GM19452 (cell line): ENCODE results near the gene SWT1.
A peak's percentile ranks its signal among the peaks of the same experiment; 100 is the strongest.
"Not testable (repeated sequence)": the region's sequence is repeated elsewhere in the genome, so short reads cannot be mapped to it uniquely, and the experiment has no call there.

Experiments
- ATAC-seq: cut with Tn5 transposase; IDR thresholded peaks from one replicate; pipeline ENCODE4 v1.9.1; 2021; ENCODE audit not compliant: unreplicated experiment

SWT1 gene

DNA sequence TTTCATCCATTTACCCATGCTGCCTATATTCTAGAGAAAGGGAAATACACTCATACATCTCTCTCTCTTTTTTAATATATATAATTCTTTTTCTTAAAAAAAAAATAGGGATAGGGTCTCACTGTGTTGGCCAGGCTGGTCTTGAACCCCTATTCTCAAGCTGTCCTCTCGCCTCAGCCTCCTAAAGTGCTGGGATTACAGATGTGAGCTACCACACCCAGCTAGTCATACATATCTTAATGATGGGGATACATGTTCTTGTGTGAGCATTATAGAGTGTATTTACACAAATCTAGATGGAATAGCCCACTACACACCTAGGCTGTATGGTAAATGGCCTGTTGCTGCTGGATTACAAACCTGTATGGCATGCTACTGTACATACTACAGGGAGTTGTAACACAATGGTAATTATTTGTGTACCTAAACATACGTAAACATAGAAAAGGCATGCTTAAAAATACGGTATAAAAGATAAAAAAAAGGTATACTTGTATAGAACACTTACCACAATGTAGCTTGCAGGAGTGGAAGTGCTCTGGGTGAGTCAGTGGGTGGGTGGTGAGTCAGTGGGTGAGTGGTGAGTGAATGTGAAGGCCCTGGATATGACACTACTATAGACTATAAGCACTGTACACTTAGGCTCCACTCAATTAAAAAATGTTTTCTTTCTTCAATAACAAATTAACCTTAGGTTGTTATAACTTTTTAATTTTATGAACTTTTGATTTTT is 87.2 kb downstream of the SWT1 start:
- ATAC-seq: no peak

DNA sequence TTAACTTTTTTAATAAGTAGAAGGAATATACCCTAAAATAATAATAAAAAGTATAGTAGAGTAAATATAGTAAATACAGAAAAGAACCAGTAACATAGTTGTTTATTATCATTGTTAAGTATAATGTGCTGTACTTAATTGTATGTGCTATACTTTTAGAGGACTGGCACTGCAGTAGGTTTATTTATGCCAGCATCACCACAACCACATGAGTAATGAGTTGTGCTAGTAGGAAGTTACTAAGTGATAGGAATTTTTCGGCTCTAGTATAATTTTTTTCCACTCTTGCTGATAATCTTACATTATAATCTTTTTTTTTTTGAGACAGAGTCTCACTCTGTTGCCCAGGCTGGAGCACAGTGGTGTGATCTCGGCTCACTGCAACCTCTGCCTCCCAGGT is 88.5 kb downstream of the SWT1 start:
- ATAC-seq: no peak

DNA sequence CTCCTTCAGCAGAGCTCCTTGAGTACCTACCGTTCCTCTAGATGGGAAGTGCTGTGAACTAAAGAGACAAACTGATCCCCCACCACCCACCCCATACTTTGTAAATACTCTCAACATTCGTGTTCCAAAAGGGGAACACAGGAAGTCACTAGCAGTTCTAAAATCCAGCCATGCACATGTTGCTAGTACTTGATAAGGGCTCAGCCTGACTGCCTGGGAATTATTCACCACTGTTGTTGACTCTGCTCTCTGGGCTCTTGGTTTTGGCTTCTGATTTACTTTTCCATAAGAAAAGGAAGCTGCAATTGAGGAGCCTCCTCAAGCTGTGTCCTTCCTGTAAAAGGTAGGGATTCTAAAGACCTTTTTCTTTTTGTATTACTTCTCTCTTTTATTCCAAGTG is 92.6 kb downstream of the SWT1 start:
- no peak for ATAC-seq

DNA sequence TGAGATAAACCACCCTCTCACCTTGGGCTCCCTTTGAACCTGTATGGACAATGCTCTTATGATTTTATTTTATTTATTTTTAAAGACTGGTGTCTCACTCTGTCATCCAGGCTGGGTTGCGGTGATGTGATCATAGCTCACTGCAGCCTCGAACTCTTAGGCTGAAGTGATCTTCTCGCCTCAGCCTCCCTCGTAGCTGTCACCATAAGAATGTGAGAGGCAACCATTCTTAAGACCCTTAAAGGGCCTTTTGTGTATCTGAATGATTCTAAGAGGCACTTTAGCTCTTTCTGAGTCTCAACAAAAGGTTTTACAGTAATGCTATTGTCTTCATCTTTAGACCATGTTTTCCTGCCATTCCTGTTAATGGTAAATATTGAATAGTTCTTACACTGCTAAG is 93.1 kb downstream of the SWT1 start:
- no peak for ATAC-seq

DNA sequence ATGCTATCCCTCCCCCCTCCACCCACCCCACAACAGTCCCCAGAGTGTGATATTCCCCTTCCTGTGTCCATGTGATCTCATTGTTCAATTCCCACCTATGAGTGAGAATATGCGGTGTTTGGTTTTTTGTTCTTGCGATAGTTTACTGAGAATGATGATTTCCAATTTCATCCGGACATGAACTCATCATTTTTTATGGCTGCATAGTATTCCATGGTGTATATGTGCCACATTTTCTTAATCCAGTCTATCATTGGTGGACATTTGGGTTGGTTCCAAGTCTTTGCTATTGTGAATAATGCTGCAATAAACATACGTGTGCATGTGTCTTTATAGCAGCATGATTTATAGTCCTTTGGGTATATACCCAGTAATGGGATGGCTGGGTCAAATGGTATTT is 95.0 kb downstream of the SWT1 start:
- not testable (repeated sequence) for ATAC-seq

DNA sequence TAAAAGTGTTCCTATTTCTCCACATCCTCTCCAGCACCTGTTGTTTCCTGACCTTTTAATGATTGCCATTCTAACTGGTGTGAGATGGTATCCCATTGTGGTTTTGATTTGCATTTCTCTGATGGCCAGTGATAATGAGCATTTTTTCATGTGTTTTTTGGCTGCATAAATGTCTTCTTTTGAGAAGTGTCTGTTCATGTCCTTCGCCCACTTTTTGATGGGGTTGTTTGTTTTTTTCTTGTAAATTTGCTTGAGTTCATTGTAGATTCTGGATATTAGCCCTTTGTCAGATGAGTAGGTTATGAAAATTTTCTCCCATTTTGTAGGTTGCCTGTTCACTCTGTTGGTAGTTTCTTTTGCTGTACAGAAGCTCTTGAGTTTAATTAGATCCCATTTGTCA is 95.4 kb downstream of the SWT1 start:
- ATAC-seq: not testable (repeated sequence)

DNA sequence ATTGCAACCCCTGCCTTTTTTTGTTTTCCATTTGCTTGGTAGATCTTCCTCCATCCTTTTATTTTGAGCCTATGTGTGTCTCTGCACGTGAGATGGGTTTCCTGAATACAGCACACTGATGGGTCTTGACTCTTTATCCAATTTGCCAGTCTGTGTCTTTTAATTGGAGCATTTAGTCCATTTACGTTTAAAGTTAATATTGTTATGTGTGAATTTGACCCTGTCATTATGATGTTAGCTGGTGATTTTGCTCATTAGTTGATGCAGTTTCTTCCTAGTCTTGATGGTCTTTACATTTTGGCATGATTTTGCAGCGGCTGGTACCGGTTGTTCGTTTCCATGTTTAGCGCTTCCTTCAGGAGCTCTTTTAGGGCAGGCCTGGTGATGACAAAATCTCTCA is 98.6 kb downstream of the SWT1 start:
- ATAC-seq: not testable (repeated sequence)

DNA sequence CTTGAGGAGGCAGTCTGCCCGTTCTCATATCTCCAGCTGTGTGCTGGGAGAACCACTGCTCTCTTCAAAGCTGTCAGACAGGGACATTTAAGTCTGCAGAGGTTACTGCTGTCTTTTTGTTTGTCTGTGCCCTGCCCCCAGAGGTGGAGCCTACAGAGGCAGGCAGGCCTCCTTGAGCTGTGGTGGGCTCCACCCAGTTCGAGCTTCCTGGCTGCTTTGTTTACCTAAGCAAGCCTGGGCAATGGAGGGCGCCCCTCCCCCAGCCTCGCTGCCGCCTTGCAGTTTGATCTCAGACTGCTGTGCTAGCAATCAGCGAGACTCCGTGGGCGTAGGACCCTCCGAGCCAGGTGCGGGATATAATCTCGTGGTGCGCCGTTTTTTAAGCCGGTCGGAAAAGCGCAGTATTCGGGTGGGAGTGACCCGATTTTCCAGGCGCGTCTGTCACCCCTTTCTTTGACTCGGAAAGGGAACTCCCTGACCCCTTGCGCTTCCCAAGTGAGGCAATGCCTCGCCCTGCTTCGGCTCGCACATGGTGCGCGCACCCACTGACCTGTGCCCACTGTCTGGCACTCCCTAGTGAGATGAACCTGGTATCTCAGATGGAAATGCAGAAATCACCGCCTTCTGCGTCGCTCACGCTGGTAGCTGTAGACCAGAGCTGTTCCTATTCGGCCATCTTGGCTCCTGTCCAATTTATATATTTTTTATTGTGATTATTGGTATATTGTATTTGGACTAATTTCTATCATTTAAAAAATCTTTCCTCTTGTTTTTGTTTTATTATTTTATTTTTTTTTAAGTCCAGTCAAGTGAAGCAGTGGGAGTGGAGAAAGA is 100.4 kb downstream of the SWT1 start:
- not testable (repeated sequence) for ATAC-seq

DNA sequence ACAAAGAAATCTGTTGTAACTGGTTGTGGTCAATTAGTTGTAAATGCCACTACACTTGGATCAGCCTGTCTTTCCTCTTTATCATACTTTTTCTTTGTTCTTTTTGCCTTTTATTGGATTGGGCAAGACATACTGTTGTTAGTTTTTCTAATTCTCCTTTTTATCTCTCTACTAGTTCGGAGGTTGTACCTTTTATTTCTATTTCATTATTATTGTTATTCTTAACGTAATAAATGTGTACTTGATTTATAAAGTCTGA is 100.9 kb downstream of the SWT1 start:
- ATAC-seq: no peak

DNA sequence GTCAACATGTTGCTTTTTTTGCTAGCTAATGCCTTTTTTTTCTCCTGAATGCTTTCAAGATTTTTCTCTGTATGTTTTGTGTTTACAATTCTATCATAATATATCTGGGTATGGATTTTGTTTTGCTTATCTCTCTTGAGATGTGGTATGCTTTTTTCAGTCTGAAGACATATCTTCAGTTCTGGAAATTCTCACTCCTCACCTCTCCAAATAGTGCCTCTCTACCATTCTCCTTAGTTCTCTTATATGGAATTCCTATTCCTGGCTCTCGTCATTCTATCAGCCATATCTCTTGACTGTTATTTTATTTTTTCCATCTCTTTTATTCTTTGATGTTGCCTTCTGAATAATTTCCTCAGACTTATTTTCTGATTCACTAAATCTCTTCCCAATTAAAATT is 101.7 kb downstream of the SWT1 start:
- no peak for ATAC-seq

DNA sequence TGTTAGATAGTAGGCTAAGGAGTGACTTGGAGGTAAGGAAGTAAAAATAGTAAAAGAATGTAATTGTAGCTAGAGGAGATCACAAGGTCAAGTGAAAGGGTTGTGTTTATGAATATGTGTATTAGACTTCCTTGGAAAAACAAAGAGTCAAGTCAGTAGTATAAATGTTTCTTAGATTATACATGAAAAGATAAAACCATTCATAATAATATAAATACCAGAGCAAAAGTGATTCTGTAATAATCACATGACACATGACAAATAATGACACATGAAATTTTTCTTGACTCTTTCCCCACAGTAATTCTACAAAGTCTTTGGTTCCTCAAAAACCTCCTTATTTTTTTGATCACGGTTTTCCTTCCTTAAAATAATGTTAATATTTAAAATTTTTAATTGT is 103.6 kb downstream of the SWT1 start:
- no peak for ATAC-seq

DNA sequence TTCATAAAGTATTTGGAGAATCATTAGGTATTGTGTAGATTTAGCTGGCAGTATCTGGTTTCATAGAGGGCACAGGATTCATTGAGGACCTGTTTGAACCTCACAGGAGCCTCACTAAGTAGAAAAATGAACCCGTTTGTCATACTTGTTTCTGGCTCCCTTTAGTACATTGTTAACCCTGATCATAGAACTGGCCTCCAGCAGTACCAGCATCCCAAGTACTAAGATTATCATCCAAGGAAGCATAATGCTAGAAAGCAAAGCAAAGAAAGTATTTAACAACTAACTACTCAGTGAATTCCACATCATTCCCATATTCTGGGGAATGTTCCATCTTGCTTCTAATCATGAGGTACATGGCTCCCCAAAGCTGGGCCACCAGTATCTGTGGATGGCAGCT is 105.2 kb downstream of the SWT1 start:
- no peak for ATAC-seq

DNA sequence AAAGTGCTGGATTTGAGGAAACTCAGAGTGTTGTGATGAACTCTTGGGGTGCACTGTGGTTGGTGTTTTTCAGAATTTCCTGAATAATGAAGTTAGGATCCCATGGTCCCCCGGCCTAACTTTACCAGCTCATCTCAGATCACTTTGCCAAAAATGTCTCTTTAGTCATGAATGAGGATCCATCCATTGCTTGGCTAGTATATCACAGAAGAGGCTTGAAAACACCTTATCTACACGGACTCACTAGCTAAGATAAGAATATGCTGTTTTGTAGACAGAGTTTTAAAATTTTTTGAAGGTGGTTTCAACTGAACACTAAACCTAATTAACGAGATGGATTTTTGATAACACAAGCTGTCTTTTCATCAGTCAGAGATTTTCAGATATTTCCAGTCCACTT is 106.3 kb downstream of the SWT1 start:
- ATAC-seq: no peak

DNA sequence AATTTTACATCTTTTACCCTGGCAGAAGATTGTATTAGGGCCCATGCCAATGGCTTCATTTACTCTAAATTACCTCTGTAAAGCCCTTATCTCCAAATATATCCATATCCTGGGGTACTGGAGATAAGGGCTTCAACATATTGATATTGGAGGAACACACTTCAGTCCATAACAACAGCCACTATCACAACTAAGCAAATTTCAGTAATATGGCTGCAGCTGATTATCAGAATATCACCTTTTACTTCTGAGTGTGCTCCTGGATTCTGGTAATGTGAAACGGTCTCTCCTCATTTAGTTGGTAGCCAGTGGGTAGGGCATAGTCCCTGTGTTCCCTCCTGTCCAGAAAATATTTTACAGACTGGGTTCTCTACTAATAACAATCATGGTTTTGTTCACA is 106.8 kb downstream of the SWT1 start:
- no peak for ATAC-seq

DNA sequence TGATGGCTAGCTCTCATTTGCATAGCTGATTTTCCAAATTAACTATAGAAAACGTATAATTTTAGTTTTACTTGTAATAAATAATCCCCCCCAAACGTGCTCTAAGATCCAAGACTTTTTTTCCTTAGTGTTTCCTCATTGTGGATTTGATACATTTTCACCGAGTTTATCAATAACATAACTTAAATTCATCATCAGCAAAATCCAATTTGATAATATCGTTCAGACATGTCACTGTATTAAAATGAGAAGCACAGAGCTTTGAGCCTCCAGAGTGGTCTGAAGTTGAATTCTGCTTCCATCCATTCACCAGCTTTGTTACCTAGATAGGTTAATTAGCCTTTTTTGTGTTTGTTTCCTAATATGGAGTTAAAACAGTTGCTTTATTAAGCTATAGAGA is 108.3 kb downstream of the SWT1 start:
- no peak for ATAC-seq

DNA sequence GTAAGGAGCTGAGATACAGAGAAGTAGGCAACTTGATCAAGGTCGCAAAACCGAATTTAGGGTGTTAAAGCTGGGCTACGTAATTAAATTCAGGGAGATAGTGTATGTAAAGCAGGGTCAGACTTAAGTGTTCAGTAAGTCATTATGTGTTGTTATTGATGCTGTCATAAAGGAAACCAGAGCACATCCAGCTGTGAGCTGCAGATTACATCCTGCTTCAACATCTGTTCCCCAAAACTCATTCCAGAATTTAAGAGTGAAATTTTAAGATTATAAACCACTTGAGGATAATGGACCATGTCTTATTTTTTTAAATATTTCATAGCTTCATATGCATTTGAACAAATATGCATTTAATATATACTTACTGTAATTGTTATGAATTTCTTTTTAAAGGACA is 110.3 kb downstream of the SWT1 start:
- ATAC-seq: no peak

DNA sequence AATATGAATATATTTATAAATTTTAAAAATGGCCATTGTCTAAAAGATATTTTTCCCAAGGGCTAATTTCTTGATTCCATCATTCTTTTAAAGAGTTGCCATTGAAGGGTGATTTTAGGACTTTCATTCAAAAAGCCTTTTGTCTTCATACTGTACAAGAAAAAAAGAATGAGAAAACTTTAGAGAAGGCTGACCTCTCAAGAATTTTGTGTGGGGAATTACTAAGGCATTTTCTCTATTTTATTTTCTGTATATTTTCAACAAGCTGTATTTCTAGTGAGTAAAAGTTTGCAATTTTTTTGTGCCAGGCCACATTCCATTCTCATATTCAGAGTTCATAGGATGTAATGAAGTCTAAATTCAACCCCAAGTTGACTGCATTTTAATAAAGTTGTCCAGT is 110.7 kb downstream of the SWT1 start:
- ATAC-seq: no peak

DNA sequence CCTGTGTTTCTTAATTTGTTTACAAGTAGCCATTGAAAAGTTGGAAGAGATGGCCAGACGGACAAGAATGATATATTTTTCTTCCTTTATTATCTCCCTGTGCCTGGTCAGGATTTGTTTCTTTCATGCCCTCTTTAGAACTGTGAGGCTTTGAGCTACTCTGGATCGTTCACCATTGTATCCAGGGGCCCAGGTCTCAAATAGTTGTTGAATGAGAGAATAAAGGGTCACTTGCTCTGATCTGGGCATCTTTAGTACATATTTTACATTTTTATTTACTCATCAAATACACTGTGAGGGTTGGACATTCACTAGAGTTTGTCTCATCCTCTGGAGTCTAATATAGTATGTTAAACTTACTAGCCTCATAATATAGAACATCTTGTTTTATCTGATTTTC is 111.4 kb downstream of the SWT1 start:
- ATAC-seq: no peak

DNA sequence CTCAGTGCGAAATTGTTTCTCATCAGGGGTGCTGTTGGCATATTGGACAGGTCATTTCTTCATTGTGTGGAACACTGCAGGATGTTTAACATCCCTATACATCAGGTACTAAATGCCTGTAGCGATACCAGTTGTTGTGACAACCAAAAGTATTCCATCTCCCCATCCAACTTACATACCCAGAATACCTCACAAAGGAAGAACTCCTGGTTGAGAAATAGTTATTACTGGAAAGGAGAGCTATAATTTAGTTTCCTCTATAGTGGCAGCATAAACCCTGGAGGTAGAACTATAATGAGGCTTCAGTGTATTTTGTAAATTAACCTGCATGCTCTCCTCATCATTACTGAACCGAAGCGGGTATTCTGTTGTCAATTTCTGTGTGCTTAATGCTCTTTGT is 115.0 kb downstream of the SWT1 start:
- ATAC-seq: no peak

DNA sequence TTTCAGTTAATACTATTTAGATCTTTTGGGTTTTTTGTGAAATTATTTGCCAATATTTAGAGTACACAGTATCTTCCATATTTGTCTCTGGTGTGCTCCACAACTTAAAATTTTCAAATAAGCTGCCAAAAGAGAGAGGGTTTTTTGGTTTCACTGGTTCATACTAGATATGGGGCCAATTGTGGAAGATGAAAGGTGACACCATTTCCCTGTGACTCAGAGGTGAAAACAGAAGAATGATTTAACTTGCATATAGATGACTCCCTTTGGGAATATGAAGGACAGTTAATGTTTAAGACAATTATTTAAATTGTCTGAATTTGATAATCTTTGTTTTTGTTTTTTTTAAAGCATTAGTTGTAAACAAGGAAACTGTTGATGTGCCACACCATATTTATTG is 122.6 kb downstream of the SWT1 start:
- no peak for ATAC-seq

DNA sequence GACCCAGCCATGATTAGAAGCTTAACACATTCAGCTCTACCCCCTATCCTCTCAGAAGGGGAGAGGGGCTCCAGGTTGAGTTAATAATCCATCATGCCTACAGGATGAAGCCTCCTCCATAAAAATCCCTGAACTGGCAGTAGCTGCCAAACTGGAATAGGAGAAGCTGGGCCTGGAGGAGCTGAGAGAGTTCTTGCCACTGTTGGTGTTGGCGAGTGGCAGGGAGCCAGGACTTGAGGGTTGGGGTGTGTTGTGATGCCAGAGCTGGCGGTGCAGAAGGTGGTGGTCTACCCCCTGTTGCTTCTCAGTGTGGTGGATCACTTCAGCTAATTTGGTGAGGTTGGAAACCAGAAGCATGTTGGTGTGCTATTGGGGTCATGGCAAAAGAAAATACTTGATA is 123.6 kb downstream of the SWT1 start:
- ATAC-seq: no peak

DNA sequence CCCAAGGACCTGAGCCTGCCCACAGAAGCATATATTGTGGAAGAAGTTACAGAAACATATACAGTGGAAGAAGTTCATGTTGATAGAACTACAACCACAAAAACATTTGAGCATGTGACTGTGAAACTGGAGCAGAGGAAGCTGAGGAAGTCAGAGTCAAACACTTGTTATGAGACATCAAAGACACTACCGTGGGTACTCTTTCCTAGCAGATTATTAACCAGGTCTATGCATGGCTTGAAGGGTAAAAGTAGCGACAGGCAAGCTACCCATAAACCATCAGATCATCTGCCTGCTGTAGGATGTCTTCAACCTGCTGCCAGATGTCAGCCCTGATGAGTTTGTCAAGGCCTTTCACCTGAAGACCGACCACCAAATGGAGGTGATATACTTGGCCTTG is 124.3 kb downstream of the SWT1 start:
- peak; percentile 97 for ATAC-seq

DNA sequence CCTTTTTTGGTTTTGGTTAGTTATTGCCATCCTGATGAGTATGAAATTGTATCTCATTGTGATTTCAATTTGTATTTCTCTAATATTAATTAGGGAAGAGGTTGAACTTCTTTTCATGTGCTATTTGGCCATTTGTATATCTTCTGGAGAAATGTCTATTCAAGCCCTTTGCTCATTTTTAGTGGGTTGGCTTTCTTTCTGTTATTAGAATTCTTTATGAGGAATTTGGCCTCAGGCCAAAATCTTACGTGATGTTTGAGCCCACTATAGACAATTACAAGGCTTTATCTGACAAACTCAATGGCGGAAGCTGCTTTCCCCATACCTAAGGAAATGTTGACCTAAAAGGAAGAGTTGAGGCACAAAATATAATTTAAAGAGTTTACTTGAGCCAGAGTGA is 127.1 kb downstream of the SWT1 start:
- ATAC-seq: no peak
